ENCODE results near the gene IFITM2.
"Not testable (repeated sequence)": the region's sequence is repeated elsewhere in the genome, so short reads cannot be mapped to it uniquely, and the experiment has no call there.

DNA sequence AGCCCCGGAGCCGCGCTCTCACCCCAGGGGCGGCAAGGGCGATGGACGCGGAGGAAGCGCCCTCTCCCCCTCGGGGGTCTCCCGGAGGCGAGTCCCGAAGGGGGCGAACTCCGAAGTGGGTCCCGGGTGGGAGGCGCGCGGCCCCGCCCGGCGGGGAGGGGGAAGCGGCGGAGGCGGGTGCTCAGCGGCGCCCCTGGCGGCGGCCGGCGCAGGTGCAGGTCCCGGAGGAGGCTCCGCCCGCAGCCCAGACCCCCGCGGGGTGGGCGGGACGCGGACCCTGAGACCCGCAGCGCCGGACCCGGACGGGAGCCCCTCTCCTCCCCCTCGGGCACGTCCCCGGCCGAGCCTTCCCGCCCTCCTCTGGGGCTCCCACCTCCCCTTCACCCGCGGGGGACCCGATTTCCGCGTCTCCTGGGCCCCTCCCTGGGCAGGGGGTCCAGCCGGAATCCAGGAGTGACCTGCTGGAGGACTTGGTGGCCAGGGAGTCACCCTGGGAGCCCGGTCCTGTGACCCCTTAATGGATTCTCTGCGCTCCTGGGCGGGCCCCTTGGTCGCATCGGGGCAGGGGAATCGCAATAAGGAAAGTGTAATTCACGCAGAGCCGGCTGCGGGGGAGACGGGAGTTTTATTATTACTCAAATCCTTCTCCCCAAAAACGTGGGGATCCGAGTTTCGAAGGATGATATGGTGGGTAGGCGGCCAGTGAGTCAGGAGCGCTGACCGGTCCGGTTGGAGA lies 3.6 kb downstream of the IFITM2 start:
- TF ChIP-seq, protein P1, sequence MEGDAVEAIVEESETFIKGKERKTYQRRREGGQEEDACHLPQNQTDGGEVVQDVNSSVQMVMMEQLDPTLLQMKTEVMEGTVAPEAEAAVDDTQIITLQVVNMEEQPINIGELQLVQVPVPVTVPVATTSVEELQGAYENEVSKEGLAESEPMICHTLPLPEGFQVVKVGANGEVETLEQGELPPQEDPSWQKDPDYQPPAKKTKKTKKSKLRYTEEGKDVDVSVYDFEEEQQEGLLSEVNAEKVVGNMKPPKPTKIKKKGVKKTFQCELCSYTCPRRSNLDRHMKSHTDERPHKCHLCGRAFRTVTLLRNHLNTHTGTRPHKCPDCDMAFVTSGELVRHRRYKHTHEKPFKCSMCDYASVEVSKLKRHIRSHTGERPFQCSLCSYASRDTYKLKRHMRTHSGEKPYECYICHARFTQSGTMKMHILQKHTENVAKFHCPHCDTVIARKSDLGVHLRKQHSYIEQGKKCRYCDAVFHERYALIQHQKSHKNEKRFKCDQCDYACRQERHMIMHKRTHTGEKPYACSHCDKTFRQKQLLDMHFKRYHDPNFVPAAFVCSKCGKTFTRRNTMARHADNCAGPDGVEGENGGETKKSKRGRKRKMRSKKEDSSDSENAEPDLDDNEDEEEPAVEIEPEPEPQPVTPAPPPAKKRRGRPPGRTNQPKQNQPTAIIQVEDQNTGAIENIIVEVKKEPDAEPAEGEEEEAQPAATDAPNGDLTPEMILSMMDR (IDR thresholded peaks at IDR 0.05 in 4 of 5, conservative IDR thresholded peaks at IDR 0.05 in 1 of 5), result not testable (repeated sequence)
- TF ChIP-seq POLR2A (IDR thresholded peaks at IDR 0.05), result not testable (repeated sequence)
